ENCODE measurements around the gene BIN1. TPM values are rescaled to one million over a fixed set of nuclear protein-coding genes. Genes with fewer than 3 reads are reported as not detected.

BIN1 gene
- total RNA-seq, 1 experiment from 2014 or later, result 42.5 TPM

- ATAC-seq, result no peak
Observed at GRCh38 chr2:127087791-127088495, 19.0 kb downstream of the BIN1 start.

More at GRCh38 chr2:127087791-127088495, 19.0 kb downstream of the BIN1 start:
- Mint-ChIP-seq H3K27me3 (ENCODE audit: low read depth) (no peaks in the 10 kb centered on the region), H3K27ac (no peak overlapping the region), H3K36me3 (no peaks in the 10 kb centered on the region), H3K4me1 (peaks cover 41% of the 10 kb centered on the region), H3K4me3 (no peak overlapping the region), H3K9me3 (no peaks in the 10 kb centered on the region)
- DNase-seq (ENCODE audit: low spot score), result no peak
- POLR2A ChIA-PET, result interaction anchor here (0.7 to 3.2 kb wide), 3 partner anchors 12 to 391 kb away, joined by 3 to 9 read pairs (median 3); partner anchors contain the start of gene BIN1
- CTCF ChIA-PET, result interaction anchor here (1.0 to 3.2 kb wide), 6 partner anchors 18 to 503 kb away, joined by 3 to 25 read pairs (median 6); partner anchors contain the start of gene BIN1
- TF ChIP-seq SMAD3 (CRISPR knock-in tag; IDR thresholded peaks at IDR 0.05; ENCODE audit: borderline replicate concordance), result no peak
- no peak for TF ChIP-seq ATF6 (CRISPR knock-in tag; IDR thresholded peaks at IDR 0.05)
- TF ChIP-seq, protein P1, sequence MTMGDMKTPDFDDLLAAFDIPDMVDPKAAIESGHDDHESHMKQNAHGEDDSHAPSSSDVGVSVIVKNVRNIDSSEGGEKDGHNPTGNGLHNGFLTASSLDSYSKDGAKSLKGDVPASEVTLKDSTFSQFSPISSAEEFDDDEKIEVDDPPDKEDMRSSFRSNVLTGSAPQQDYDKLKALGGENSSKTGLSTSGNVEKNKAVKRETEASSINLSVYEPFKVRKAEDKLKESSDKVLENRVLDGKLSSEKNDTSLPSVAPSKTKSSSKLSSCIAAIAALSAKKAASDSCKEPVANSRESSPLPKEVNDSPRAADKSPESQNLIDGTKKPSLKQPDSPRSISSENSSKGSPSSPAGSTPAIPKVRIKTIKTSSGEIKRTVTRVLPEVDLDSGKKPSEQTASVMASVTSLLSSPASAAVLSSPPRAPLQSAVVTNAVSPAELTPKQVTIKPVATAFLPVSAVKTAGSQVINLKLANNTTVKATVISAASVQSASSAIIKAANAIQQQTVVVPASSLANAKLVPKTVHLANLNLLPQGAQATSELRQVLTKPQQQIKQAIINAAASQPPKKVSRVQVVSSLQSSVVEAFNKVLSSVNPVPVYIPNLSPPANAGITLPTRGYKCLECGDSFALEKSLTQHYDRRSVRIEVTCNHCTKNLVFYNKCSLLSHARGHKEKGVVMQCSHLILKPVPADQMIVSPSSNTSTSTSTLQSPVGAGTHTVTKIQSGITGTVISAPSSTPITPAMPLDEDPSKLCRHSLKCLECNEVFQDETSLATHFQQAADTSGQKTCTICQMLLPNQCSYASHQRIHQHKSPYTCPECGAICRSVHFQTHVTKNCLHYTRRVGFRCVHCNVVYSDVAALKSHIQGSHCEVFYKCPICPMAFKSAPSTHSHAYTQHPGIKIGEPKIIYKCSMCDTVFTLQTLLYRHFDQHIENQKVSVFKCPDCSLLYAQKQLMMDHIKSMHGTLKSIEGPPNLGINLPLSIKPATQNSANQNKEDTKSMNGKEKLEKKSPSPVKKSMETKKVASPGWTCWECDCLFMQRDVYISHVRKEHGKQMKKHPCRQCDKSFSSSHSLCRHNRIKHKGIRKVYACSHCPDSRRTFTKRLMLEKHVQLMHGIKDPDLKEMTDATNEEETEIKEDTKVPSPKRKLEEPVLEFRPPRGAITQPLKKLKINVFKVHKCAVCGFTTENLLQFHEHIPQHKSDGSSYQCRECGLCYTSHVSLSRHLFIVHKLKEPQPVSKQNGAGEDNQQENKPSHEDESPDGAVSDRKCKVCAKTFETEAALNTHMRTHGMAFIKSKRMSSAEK (CRISPR knock-in tag; IDR thresholded peaks at IDR 0.05; ENCODE audit: borderline replicate concordance), result no peak
- TF ChIP-seq CBFB (CRISPR knock-in tag; IDR thresholded peaks at IDR 0.05; ENCODE audit: low read depth), result no peak
- no peak for TF ChIP-seq ATF2 (CRISPR knock-in tag; IDR thresholded peaks at IDR 0.05; ENCODE audit: borderline replicate concordance, low read depth)
- TF ChIP-seq OVOL2 (CRISPR knock-in tag; IDR thresholded peaks at IDR 0.05; ENCODE audit: borderline replicate concordance), result no peak
- TF ChIP-seq FOXK1 (CRISPR knock-in tag; IDR thresholded peaks at IDR 0.05), result no peak
- no peak for TF ChIP-seq FOXP1 (CRISPR knock-in tag; IDR thresholded peaks at IDR 0.05; ENCODE audit: borderline replicate concordance)
- no peak for TF ChIP-seq ATF3 (CRISPR knock-in tag; conservative IDR thresholded peaks at IDR 0.05)
- TF ChIP-seq ELF4 (CRISPR knock-in tag; IDR thresholded peaks at IDR 0.05; ENCODE audit: low read depth), result no peak
- TF ChIP-seq ZNF263 (CRISPR knock-in tag; IDR thresholded peaks at IDR 0.05; ENCODE audit: low read depth), result no peak
- no peak for TF ChIP-seq ZNF425 (CRISPR knock-in tag; conservative IDR thresholded peaks at IDR 0.05)
- no peak for TF ChIP-seq NR2C2 (CRISPR knock-in tag; IDR thresholded peaks at IDR 0.05)
- TF ChIP-seq KAT7 (CRISPR knock-in tag; IDR thresholded peaks at IDR 0.05; ENCODE audit: borderline replicate concordance), result no peak
- TF ChIP-seq TCF7 (CRISPR knock-in tag; IDR thresholded peaks at IDR 0.05; ENCODE audit: low read depth), result no peak
- no peak for TF ChIP-seq ZNF281 (CRISPR knock-in tag; IDR thresholded peaks at IDR 0.05)
- no peak for TF ChIP-seq PRRX2 (CRISPR knock-in tag; IDR thresholded peaks at IDR 0.05)
- TF ChIP-seq, protein P2, sequence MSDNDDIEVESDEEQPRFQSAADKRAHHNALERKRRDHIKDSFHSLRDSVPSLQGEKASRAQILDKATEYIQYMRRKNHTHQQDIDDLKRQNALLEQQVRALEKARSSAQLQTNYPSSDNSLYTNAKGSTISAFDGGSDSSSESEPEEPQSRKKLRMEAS (CRISPR knock-in tag; IDR thresholded peaks at IDR 0.05), result no peak
